Stimulated activated CD4-positive, alpha-beta T cell treated with anti-CD3 and anti-CD28 coated beads, Interleukin-1b, Interleukin-23, amount 100 ng/mL, for 48 hours (primary cell): ENCODE data around the gene USP4.
"Not testable (repeated sequence)": the region's sequence is repeated elsewhere in the genome, so short reads cannot be mapped to it uniquely, and the experiment has no call there.

Source experiments
- DNase-seq: peaks from one replicate; pipeline ENCODE4 v3.0.0-alpha.2; 2020

USP4 gene

GRCh38 chr3:49240091-49240490 is 99.8 kb downstream of the USP4 start:
- DNase-seq = not testable (repeated sequence)

GRCh38 chr3:49238274-49239127 is 101.4 kb downstream of the USP4 start:
- DNase-seq = no peak

- DNase-seq = no peak
Measured at GRCh38 chr3:49237344-49237743, 102.5 kb downstream of the USP4 start.

GRCh38 chr3:49236226-49236625 is 103.6 kb downstream of the USP4 start:
- DNase-seq = no peak

- not testable (repeated sequence) for DNase-seq
Measured at GRCh38 chr3:49228817-49229216, 111.0 kb downstream of the USP4 start.
